Body of pancreas (tissue), 4 donors: ENCODE measurements around the gene PTH1R. TPM values are rescaled to one million over a fixed set of nuclear protein-coding genes. Genes with fewer than 3 reads are reported as not detected.

Source experiments
- ATAC-seq: fragments of 150-250 bp; one replicate; pipeline ENCODE4 v1.9.1; 2016
- DNase-seq, 4 donors: peaks; one replicate each; pipeline ENCODE4 v3.0.0-alpha.2; 2019
- H3K27ac ChIP-seq, 4 donors: fragments of 200-600 bp; sonication (generic); 1 replicate in 3 of 4; 2 replicates in 1 of 4; pipeline versions ENCODE4 v1.5.1 to v1.6.1; 2016 to 2019; ENCODE audit warnings: mild to moderate bottlenecking in 1 of 4, mixed read lengths in 1 of 4, moderate library complexity in 1 of 4
- H3K27me3 ChIP-seq, 2 donors: fragments of 200-600 bp; sonication (generic); one replicate each; pipeline ENCODE4 v1.6.0; 2016; ENCODE audit warnings: mild to moderate bottlenecking in 1 of 2
- H3K36me3 ChIP-seq, 2 donors: fragments of 200-600 bp; sonication (generic); replicated peaks in 1 of 2; 2 replicates each; pipeline ENCODE4 v1.5.1; 2016; ENCODE audit warnings: low read depth in 2 of 2; ENCODE audit not compliant: insufficient read depth in 1 of 2
- H3K4me1 ChIP-seq: fragments of 200-600 bp; sonication (generic); one replicate; pipeline ENCODE4 v1.6.0; 2016
- H3K4me3 ChIP-seq, 2 donors: fragments of 200-600 bp; sonication (generic); 1 replicate in 1 of 2; 2 replicates in 1 of 2; pipeline ENCODE4 v1.5.1; 2016 to 2019
- H3K9me3 ChIP-seq, 3 donors: fragments of 200-600 bp; sonication (generic); 1 replicate in 2 of 3; 2 replicates in 1 of 3; pipeline ENCODE4 v1.5.1; 2016
- CTCF ChIP-seq, 7 experiments: fragments of 450-650 bp in 4 of 7; fragments of 200-600 bp in 3 of 7; sonication (generic) in 3 of 7; IDR thresholded peaks; one replicate each; pipeline ENCODE4 v1.5.1; 2016 to 2019; ENCODE audit warnings: antibody characterized with exemption in 7 of 7
- POLR2A ChIP-seq, 3 donors: fragments of 450-650 bp; IDR thresholded peaks; one replicate each; pipeline ENCODE4 v1.6.1; 2016; ENCODE audit warnings: antibody characterized with exemption in 3 of 3, mild to moderate bottlenecking in 2 of 3
- WGBS, 2 donors: methylation state at CpG; one replicate each; pipeline ENCODE4 v1.1.5; 2017; 5-methylcytosine and 5-hydroxymethylcytosine counted together
- intact Hi-C: fragments of 100-400 bp; cut with DNase I; formaldehyde crosslinking; loops from one replicate; pipeline ENCODE4 v1.15.1; 2023
- total RNA-seq, 2 donors: library from RNA; depleted of rRNA; stranded (reverse); fragments of >200 nt; gene quantifications; one replicate each; pipeline ENCODE4 v1.1.0, GENCODE V29; 2016

Gene PTH1R
- total RNA-seq, 2 donors from 2014 or later: 1.8 to 8.2 TPM

- peaks cover 28% of the 10 kb centered on the region for H3K4me1 ChIP-seq
- peak in 1 of 4 donors; percentile 29 for DNase-seq
- no peak for TF ChIP-seq POLR2A (IDR thresholded peaks at IDR 0.05)
- no peak for TF ChIP-seq CTCF (IDR thresholded peaks at IDR 0.05)
- H3K27me3 ChIP-seq: peaks cover 0 to 14% of the 10 kb centered on the region in 2 donors
- no peaks in the 10 kb centered on the region for H3K9me3 ChIP-seq
- H3K4me3 ChIP-seq: peak overlapping the region in 1 of 2 donors; percentile 3
- H3K36me3 ChIP-seq: no peaks in the 10 kb centered on the region
- no peak overlapping the region for H3K27ac ChIP-seq
- intact Hi-C loops: no loop called here
- peak; percentile 63 for ATAC-seq
- WGBS, 2 donors: 3 to 9% methylated on average over 9 to 36 of the region's 78 CpGs
Measured at GRCh38 chr3:46883054-46883829, 5.7 kb downstream of the PTH1R start.

GRCh38 chr3:46883830-46884185 lies 6.3 kb downstream of the PTH1R start:
- 66 to 69% methylated on average over 4 of the region's 4 CpGs for WGBS, 2 donors
- intact Hi-C loops: no loop called here
- TF ChIP-seq POLR2A (IDR thresholded peaks at IDR 0.05) (no peak), CTCF (IDR thresholded peaks at IDR 0.05) (no peak)

GRCh38 chr3:46884427-46884826 lies 6.9 kb downstream of the PTH1R start:
- no peaks in the 10 kb centered on the region for H3K9me3 ChIP-seq
- DNase-seq (no peak), ATAC-seq (no peak)
- TF ChIP-seq CTCF (IDR thresholded peaks at IDR 0.05) (no peak), POLR2A (IDR thresholded peaks at IDR 0.05) (no peak)
- H3K27me3 ChIP-seq: peaks cover 0 to 14% of the 10 kb centered on the region in 2 donors
- no peak overlapping the region for H3K27ac ChIP-seq
- intact Hi-C loops: no loop called here
- peaks cover 20% of the 10 kb centered on the region for H3K4me1 ChIP-seq
- WGBS, 2 donors: 68 to 76% methylated on average over 4 to 5 of the region's 5 CpGs
- H3K4me3 ChIP-seq: no peak overlapping the region
- no peaks in the 10 kb centered on the region for H3K36me3 ChIP-seq

More at GRCh38 chr3:46883830-46884185, 6.3 kb downstream of the PTH1R start:
- Histone ChIP-seq H3K27me3 (peaks cover 0 to 14% of the 10 kb centered on the region in 2 donors), H3K27ac (no peak overlapping the region), H3K4me1 (peaks cover 23% of the 10 kb centered on the region), H3K36me3 (no peaks in the 10 kb centered on the region), H3K4me3 (no peak overlapping the region), H3K9me3 (no peaks in the 10 kb centered on the region)
- DNase-seq (no peak), ATAC-seq (no peak)

GRCh38 chr3:46884929-46885328 lies 7.4 kb downstream of the PTH1R start:
- 80 to 91% methylated on average over 7 of the region's 7 CpGs for WGBS, 2 donors
- no peak overlapping the region for H3K27ac ChIP-seq
- peaks cover 20% of the 10 kb centered on the region for H3K4me1 ChIP-seq
- H3K36me3 ChIP-seq: no peaks in the 10 kb centered on the region
- DNase-seq (no peak), ATAC-seq (no peak)
- no peak overlapping the region for H3K4me3 ChIP-seq
- peaks cover 0 to 14% of the 10 kb centered on the region in 2 donors for H3K27me3 ChIP-seq
- intact Hi-C loops: no loop called here
- no peak for TF ChIP-seq POLR2A (IDR thresholded peaks at IDR 0.05)
- no peaks in the 10 kb centered on the region for H3K9me3 ChIP-seq

GRCh38 chr3:46885612-46886011 lies 8.1 kb downstream of the PTH1R start:
- DNase-seq: no peak
- no peaks in the 10 kb centered on the region for H3K36me3 ChIP-seq
- WGBS, 2 donors: 96 to 100% methylated on average over 1 to 3 of the region's 3 CpGs
- H3K27ac ChIP-seq: no peak overlapping the region
- ATAC-seq: no peak
- intact Hi-C loops: no loop called here
- peaks cover 0 to 14% of the 10 kb centered on the region in 2 donors for H3K27me3 ChIP-seq
- TF ChIP-seq POLR2A (IDR thresholded peaks at IDR 0.05) (no peak), CTCF (IDR thresholded peaks at IDR 0.05) (no peak)
- H3K4me3 ChIP-seq: no peak overlapping the region
- H3K9me3 ChIP-seq: no peaks in the 10 kb centered on the region
- peaks cover 20% of the 10 kb centered on the region for H3K4me1 ChIP-seq
